Measurements from ENCODE around the gene ERICH6B. TPM values are rescaled to one million over a fixed set of nuclear protein-coding genes. Genes with fewer than 3 reads are reported as not detected.
A peak's percentile ranks its signal among the peaks of the same experiment; 100 is the strongest.

ERICH6B gene
- total RNA-seq, 2 donors from 2014 or later: not detected

DNA sequence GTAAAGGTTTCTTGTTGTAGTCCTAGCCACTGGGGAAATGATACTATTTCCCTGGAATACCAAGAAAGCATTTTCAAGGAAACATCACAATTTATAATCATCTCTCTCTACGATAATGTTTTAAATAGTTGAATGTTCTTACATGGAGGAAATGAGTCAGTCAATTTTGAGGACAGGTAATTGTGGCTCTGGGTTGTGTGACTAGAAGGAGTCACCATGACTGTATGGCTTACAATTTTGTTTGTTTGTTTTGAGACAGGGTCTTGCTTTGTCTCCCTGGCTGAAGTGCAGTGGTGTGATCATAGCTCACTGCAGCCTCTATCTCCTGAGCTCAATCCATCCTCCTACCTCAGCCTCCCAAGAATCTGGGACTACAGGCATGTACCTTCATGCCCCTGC is 103.4 kb downstream of the ERICH6B start:
- ATAC-seq (no peak), DNase-seq (no peak)
- intact Hi-C loops (cut with DNase I): loop anchor here in 1 of 2 donors (5.0 kb wide), 1 partner anchor 650 kb away; no protein-coding TSS in a partner anchor

- ATAC-seq: peak; percentile 47 to 68
- intact Hi-C loops (cut with DNase I): loop anchor here in 1 of 2 donors (5.0 kb wide), 1 partner anchor 651 kb away; no protein-coding TSS in a partner anchor
- no peak for DNase-seq
Observed at GRCh38 chr13:45511310-45512097, 104.0 kb downstream of the ERICH6B start.

GRCh38 chr13:45510672-45511071 is 104.9 kb downstream of the ERICH6B start:
- intact Hi-C loops (cut with DNase I): loop anchor here in 1 of 2 donors (5.0 kb wide), 1 partner anchor 652 kb away; no protein-coding TSS in a partner anchor
- no peak for ATAC-seq

DNA sequence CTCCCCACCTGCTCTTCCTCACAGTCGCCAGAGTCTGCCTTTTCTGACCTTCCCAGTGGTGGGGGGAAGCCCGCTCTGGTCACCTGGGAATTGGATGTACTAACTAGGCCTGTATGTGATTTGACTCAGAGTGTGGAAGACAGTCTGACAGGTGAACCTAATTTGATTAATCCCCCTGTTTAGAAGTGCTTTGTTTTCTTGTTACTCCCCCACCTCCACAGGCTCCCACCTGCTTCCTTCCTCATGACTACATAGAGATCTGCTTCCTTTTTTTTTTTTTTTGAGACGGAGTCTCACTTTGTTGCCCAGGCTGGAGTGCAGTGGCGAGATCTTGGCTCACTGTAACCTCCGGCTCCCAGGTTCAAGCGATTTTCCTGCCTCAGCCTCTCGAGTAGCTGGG is 106.8 kb downstream of the ERICH6B start:
- DNase-seq (no peak), ATAC-seq (no peak)
- intact Hi-C loops (cut with DNase I): no loop called here

More at GRCh38 chr13:45510672-45511071, 104.9 kb downstream of the ERICH6B start:
- no peak for DNase-seq

DNA sequence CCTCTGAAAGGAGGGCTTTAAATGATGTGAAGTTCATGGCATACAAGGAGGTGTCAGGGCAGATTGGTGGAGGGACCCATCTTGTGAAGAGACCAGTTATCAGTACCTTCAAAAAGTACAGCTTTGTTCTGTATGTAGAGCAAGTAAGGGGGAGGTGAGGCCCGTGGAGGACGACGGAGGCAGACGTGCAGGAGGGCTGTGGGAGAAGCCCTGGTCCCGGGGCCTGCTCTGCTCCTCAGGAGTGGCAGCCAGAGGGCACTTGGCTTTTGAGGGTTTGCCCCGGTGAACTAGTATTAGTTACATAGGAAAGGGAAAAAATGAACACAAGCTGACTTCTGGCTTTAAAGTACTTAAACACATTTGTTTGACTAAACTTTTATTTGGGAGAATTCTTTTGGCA is 108.7 kb downstream of the ERICH6B start:
- ATAC-seq (no peak), DNase-seq (no peak)
- intact Hi-C loops (cut with DNase I): no loop called here

- intact Hi-C loops (cut with DNase I): no loop called here
- ATAC-seq: no peak
- DNase-seq: no peak
Observed at GRCh38 chr13:45503658-45504057, 111.9 kb downstream of the ERICH6B start.

DNA sequence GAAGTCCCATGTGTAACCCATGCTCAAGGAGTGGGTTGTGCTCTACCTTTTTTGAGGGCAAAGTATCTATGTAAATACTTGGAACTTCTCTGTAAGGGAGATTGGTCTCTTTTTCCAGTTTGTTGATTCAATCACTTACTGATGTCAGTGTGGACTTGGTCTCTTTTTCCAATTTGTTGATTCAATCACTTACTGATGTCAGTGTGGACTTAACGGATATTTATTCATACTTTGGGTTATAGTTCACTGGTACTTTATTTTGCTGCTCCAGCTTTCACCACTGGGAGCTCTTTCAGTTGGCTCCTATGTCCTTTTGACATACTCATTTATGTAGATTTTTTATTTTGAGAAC is 114.4 kb downstream of the ERICH6B start:
- DNase-seq (no peak), ATAC-seq (no peak)
- intact Hi-C loops (cut with DNase I): no loop called here

DNA sequence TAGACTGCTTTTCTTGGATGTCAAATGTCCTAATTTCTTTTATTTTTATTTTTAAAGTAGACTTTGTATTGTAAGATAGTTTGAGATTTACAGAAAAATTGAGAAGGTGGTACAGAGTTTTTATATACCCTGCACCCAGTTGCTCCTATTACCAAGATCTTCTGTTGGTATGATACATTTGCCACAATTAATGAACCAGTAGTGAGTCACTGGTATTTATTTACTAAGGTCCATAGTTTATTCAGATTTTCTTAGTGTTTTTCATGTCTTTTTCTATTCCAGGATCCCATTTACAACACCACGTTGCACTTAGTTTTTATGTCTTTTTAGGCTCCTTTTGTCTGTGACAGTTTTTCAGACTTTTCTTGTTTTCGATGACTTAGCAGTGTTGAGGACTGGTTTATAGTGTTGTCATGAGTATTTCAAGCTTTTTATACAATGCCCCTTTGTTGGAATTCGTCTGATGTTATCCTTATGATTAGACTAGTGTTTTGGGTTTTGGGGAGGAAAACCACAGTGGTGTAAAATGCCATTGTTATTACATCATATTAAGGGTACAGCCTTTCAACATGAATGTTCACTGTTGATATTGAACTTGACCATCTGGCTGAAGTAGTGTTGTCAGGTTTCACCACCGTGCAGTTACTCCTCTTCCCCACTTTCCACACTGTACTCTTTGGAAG is 114.9 kb downstream of the ERICH6B start:
- intact Hi-C loops (cut with DNase I): no loop called here
- peak in 1 of 2 donors; percentile 81 for ATAC-seq

DNA sequence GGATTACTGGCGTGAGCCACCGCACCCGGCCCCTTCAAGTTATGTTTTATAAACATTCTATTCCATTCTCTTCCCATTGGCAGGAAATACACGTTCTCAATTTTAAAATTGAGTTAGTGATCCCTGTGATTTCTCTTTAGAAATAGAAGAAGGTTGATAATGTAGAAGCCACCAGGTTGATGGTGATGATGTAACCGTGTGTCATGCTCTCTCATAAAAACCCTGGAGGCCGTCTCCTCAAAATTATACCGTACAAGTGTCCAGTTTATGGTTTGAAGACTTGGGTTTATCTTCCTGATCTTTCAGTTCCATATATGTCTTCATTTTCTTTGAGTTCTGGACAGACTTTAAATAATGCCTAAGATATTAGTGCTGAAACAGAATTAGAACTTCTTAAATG is 118.6 kb downstream of the ERICH6B start:
- no peak for ATAC-seq
- intact Hi-C loops (cut with DNase I): no loop called here

More for the DNA sequence above, 114.9 kb downstream of the ERICH6B start:
- DNase-seq: no peak

DNA sequence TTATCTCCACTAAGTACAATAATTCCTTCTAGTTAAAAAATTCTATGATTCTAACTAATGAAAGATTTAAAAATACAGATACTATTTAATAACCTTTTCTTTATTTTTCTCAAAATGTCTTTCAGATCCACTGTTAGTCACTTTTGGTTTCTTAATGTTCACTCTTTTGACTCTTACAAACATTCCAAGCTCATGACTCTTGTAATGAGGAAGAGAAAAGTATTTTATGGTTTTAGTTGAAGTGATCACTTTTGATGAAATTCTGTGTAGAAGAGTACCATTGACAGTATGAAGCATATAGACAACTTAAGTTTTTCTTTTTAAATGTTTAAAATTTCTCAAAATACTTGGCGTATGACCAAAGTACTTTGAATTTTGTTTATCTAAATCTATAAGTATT is 123.0 kb downstream of the ERICH6B start:
- no peak for DNase-seq
- no peak for ATAC-seq
- intact Hi-C loops (cut with DNase I): no loop called here

More for the DNA sequence above, 118.6 kb downstream of the ERICH6B start:
- no peak for DNase-seq

Other genes starting within 250 kb of the ERICH6B start
- gene SLC25A30, start 197.4 kb downstream of the ERICH6B start, total RNA-seq: 10 to 100 TPM; 57.9 to 73.8 TPM
- 10 to 100 TPM; 11.7 to 18.6 TPM for gene COG3, start 150.8 kb downstream of the ERICH6B start, total RNA-seq
- gene CBY2, start 86.6 kb upstream of the ERICH6B start, total RNA-seq: not detected
- not detected for gene SIAH3, start 236.0 kb upstream of the ERICH6B start, total RNA-seq

Measured in left cardiac atrium (tissue), 4 donors.